GM21723 (cell line): ENCODE results near the gene CLIC1.
"Not testable (repeated sequence)": the region's sequence is repeated elsewhere in the genome, so short reads cannot be mapped to it uniquely, and the experiment has no call there.

Experiments
- ATAC-seq: cut with Tn5 transposase; IDR thresholded peaks from one replicate; pipeline ENCODE4 v1.9.1; 2021; ENCODE audit warnings: mild to moderate bottlenecking, moderate library complexity; ENCODE audit not compliant: unreplicated experiment

The CLIC1 gene

DNA sequence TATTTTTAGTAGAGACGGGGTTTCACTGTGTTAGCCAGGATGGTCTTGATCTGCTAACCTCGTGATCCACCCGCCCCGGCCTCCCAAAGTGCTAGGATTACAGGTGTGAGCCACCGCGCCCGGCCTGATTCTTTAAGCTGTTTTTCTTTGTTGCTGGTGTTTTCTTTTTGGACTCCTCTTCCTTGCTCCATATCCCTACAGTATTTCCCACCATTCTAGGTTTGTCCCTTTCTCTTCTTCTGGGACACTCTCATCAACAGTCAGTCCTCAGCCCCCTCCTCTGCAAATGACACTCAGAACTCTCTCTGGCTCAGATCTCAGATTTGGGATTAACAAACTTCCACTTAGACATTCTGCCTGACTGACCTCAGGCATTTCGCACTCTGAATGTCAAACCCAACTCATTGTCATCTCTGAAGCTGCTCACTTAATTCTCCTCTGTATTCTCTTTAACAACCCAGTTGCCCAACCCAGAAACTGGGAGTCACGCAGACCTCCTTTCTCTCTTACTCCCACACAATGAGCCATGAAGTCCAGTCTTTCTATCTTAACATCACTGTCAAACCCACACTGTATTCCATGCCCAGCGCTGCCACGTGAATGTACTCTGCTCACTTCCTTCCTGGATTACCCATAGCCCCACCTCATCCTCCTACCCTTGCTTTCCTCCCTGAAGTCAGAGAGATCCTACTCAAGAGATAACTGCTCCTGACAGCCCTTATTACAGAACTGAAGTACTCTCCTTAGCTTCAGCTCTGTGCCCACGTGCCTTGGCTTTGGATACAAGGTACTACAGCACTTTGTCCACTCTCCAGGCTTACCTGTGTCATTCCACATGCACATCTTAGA is 10.6 kb downstream of the CLIC1 start:
- no peak for ATAC-seq

DNA sequence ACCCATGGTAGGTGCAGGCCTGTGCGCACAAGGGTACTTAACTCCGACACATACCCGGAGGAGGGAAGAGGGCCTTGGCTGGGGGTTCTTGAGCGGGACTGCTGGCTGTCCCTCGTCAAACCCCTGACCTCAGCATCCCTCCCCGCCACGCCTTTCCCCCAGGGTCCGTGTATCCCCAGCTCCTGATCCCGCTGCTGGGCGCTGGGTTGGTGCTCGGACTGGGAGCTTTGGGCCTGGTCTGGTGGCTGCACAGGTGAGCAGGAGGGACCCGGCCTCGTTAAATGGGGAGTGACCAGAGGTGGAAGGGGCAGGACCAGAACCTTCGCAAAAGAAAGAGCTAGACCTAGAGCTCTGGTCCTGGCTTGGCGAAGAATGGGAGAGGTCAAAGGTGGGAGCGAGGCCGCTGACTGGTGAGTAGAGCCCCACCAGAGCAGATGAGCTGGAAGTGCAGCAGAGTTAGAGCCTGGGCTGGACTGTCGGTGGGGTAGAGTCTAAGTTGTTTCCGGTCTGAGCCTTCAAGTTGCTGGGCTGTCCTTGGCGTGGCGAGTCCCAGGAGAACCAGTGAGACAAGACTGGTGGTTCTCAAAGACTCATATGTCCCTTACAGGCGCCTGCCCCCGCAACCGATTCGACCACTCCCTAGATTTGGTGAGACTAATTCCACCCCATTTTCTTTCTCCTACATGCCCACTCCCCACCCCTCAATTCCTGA is 12.2 kb downstream of the CLIC1 start:
- no peak for ATAC-seq

DNA sequence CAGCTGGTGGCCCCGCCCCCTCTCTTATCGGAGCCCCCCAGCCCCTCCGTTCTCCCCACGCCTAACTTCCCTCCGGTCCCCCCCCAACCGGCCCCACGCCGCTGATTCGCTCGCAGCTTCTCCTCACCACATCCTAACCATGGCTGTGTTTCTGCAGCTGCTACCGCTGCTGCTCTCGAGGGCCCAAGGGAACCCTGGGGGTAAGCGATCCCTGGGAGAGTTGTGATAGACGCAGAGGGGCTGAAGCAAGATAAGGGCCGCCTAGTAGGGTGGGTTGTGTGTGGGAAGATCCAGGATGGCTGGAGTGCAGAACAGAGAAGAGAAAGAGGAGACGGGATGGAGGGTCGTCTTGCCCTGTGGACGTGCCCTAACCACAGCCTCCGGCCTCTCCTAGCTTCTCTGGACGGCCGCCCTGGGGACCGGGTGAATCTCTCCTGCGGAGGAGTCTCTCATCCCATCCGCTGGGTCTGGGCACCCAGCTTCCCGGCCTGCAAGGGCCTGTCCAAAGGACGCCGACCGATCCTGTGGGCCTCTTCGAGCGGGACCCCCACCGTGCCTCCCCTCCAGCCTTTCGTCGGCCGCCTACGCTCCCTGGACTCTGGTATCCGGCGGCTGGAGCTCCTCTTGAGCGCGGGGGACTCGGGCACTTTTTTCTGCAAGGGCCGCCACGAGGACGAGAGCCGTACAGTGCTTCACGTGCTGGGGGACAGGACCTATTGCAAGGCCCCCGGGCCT is 12.9 kb downstream of the CLIC1 start, which contains the start of gene MPIG6B:
TSS of gene MPIG6B (plus strand) at position 129 of the 735 bp plus-strand sequence. CDS start at position 140, 11 bp downstream.
- no peak for ATAC-seq

DNA sequence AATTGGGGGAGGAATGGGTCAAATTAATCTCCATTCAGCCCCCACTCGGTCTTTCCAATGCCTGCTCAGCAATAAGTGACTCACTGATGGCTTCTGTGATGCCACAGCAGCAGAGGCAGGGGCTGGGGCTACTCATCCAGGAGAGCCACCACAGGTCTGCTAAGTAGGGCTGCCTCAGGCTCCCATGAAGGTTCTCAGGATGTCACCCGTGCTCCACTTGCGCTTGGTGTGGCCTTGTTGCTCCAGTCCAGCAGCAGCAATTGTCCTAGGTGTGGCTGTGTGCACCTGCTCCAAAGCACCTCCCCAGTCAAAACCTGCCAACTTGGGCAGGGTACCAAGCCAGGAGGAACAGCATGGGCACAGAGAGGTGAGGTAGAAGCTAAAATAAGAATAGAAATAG is 14.2 kb downstream of the CLIC1 start:
- no peak for ATAC-seq

DNA sequence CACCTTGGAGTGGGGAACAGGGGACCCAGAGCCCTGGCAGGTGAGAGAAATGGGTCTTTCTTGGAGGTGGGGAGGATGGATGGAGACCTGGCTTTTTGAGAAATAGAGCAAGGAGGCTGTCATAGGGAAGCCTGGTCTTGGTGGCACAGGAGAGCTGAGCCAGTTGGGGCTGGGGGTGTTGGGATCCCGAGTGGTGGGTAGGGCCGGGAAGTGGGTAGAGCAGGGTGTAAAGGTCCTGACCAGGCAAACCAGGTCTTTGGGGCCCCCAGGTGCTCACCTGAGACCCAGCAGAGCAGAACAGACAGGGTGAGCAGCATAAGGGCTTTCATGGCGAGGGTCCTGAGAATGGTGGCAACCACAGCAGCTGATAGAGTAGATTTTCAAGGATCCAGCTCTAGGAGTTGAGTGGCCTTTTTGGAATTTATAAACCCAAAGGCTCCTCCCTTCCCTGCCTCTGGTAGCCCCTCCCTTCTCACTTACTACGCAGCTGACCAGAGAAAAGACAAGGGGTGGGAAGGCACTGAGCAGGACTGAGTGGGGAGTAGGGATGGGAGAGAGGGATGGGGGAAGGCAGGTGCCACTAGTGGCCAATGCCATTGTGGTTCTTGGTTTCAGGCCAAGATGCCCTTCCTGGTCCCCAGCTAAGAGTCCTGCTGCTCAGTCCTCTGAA is 14.8 kb downstream of the CLIC1 start, which contains the start of gene LY6G6C:
TSS of gene LY6G6C (minus strand) at position 396 of the 670 bp plus-strand sequence. CDS start at position 329, 67 bp downstream.
- ATAC-seq = no peak

DNA sequence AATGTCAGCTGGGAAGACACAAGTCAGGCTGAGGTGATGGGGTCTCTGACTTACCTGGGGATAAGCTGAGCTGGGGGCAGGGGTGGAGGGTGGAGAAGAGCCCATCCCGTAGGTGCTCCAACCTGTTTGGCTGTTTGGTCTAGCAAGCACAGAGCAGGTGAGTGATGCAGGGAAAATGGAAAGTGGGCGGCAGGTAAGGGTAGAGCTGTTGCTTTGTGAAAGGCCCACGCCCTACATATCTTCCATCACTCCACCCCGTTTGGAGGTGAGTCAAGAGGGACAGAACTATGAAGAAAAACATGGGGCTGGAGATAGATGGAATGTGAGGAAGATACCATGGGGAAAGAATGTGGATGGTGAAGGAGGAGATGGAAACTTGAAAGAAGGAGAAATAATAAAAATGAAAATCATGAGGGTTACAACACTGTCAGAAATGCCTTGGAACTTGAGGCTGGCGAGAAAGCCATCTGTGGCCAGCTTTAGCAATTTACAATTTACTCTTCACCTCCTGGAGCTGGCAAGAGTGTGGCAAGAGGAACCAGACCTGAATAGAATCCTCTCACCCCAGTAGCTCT is 16.0 kb downstream of the CLIC1 start:
- no peak for ATAC-seq

DNA sequence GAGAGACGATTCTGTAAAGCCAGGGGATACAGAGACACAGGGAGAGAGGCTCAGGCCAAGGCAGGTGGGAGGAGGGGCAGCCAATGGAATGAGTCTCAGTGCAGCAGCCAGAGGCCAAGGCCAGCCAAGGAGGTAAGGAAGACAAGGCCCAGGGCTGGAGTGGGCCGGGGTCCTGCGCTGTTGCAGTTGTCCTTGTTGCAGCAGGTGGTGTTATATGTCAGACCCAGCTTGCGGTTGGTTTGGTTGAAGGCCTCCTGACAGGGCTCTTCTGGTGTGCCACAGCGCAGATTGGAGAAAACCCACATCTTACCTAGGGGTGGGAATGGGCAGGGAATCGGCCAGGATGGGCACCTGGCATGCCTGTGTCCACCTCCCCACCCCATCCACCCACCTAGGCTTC is 17.3 kb downstream of the CLIC1 start:
- no peak for ATAC-seq

DNA sequence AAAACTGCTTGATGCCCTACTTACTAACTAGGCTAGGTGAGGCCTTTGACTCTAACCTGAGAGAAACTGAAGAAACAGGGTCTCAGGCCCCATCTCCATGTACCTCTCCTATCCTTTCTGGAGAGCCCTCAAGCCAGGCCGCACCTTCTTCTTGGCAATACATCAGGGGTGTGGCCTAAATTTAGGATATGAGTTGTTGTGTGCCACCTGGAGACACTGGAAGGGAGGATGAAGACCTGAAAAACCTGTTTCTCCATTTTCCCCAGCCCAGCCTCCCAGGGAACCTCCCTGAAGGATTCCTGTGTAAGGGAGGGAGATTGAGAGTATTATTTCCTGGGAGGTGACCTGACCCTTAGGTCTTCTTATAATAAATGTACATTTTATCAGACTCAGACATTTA is 18.1 kb downstream of the CLIC1 start:
- no peak for ATAC-seq

DNA sequence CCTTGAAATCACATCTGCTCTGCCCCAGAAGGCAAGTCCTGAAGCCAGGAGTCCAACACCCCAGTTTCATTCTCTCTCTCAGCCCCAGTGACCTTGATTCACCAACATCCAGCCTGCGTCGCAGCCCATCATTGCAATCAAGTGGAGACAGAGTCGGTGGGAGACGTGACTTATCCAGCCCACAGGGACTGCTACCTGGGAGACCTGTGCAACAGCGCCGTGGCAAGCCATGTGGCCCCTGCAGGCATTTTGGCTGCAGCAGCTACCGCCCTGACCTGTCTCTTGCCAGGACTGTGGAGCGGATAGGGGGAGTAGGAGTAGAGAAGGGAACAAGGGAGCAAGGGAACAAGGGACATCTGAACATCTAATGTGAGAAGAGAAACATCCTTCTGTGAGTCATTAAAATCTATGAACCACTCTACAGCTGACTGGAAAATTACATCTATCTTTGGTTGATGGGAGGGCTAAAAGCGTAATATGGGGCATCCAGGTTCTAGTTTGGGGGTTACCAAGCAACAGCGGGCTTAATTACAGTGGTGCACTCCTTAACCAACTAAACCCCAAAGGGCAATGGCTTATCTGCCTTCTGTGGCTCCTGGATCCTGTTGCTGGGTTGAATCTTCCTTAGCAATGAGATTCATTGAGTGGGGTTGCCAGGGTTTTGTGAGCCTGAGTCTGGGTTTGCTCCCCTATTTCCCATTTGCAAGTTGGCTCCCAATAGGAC is 18.7 kb downstream of the CLIC1 start:
- no peak for ATAC-seq

DNA sequence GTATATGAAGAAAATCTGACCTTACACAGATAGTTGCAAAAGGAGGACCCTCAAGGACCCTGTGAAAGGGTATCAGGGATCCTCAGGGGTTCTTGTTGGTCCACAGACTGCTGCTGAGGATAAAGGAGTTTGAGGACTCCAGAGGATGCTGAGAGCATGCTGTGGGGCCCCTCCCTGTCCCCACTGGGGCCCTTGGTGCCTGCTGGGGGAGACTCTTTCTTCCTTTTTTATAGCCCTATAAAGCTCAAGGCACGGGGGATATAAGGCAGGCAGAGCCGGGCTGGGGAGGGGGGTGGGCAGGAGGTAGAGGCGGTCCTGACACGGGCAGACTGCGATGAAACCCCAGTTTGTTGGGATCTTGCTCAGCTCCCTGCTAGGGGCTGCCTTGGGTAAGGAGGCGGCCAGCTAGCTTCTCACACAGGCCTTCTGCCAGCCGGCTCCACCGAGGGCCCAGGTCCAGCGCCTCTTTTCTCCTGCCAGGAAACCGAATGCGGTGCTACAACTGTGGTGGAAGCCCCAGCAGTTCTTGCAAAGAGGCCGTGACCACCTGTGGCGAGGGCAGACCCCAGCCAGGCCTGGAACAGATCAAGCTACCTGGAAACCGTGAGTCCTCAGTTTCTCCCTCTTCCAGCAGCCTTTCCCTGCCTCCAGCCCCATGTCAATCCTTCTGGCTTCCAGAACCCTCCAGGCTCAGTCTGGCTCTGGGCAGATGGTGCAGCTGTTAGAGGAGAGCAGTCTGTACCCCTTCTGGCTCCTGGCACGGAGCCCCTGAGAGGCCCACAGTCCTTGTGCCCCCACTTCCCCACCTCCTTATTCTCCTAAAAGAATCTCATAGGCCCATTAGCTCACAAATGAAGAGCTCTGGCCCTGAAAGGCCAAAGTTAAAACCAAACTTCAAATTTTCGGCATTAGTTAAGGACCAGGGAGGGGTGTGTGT is 21.0 kb downstream of the CLIC1 start, which contains the start of gene LY6G6D:
TSS of gene LY6G6D (plus strand) at position 327 of the 937 bp plus-strand sequence. CDS start at position 335, 8 bp downstream.
- no peak for ATAC-seq

DNA sequence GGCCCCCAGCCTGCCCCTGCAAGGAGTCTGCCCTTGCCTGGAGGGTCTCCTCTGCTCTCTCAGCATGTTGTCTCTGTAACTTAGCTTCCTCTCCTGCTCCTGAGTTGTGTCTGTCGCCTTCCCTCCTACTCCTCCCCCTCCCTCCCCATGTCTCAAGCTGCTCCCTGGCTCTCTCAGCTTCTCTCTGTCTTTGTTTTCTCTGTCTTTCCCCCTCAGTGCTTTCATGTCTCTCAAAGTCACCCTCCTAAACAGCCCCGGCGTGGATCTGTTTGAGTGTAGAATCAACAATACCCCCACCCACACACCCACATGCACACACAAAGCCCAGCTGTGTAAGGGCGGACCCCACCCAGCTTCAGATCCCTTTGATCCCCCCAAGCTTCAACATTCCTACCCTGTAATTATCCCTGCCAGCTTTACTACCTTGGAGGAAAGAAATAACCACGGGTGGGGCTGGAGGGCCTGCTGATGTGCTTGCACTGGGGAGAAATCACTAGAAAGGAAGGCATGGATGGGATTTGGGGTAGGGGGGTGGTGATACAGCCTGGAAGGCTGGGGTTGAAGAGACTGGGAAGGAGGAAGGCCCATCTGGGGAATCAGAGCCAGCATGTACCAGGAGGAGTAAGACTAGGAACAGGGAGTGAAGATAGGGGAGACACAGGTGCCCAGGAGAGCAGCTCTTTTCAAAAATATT is 22.2 kb downstream of the CLIC1 start:
- ATAC-seq = no peak

DNA sequence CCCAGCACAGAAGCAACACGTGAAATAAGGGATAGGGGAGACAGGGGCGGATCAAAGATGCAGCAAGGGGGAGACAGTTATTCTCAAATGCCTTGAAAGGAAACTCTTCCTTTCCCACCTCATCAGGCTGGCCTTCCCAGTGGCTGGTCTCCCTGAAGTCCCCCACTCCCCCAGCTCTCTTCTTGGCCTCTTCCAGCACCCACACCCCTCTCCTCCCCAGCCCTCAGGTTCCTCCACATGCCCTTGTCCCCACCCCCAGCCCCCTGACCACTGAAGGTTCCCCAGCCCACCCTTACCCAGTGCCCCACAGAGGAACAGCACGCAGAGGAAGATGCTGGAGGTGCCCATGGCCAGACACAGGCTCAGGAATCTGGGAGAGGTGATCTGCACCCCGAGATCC is 22.9 kb downstream of the CLIC1 start:
- no peak for ATAC-seq

DNA sequence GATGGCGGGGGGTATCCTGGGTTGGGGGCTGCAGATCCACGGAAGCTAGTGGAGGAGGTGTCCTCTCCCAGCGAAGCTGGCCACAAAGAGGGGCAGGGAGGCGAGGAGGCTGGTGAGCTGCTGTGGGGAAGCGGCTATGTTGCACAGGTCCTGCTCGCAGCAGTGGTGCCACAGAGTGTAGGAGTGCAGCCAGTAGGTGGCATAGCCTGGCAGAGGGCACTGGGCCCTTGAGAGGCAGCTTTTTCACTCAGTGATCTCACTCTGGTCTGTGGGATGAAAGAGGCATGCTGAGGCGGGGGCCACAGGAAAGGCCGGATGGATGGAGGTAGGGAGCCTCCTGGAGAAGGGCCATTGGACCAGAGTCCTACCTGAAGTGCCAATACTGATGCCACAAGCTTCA is 24.0 kb downstream of the CLIC1 start:
- ATAC-seq = no peak

DNA sequence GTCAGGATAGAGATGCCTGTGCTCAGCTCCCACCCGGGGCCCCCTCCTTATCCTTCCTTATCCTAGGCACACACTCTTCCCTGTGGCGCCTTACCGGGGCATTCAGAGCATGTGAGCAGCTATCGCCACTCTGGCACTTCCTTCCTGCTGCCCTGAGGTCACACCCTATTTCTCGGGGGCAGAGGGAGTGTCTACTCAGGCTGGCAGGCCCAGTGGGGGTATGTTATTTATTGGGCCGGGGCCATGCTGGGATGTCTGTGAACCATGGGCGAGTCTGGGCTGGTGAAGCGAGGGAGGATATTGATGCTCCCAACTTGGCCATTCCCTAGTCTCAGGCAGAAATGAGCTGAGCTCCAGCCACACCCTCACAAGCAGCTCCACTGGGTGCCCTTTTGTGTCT is 25.1 kb downstream of the CLIC1 start:
- no peak for ATAC-seq

DNA sequence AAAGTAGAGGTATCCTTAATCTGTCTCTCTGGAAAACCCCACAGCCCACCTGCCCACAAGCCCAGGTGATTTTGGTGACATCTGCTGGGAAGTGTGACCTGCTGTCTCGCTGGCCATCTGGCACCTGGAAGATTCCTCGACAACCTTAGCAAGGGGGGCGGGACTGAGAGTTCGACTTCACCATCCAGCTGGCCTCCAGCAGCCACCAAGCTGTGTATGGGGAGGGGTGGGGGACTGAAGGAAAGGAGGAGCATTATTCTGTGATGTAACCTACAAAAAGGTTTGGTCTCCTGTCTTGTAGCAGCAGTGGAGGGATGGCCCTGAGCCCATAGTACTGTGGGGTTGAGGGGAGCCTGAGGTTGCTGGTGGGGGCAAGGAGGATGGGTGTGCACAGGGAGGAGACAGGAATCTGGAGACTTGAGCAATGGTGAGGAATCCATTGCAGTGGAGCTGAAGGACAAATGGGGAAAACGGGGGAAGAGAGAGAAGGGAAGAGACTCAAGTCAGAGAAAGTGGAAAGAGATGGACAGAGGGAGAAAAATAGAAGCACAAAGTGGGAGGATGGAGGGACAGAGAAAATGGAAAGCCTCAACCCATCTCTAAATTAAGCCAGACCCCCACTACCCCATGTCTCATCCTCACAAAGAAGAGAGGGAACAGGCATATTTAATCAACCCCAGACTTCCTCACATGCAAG is 25.7 kb downstream of the CLIC1 start:
- ATAC-seq = no peak

DNA sequence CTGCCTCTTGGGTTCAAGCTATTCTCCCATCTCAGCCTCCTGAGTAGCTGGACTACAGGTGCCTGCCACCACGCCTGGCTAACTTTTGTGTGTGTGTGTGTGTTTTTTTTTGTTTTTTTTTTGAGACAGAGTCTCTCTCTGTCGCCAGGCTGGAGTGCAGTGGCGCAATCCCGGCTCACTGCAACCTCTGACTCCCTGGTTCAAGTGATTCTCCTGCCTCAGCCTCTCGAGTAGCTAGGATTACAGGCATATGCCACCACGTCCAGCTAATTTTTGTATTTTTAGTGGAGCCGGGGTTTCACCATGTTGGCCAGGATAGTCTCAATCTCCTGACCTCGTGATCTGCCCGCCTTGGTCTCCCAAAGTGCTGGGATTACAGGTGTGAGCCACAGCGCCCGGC is 27.2 kb downstream of the CLIC1 start:
- ATAC-seq = not testable (repeated sequence)

DNA sequence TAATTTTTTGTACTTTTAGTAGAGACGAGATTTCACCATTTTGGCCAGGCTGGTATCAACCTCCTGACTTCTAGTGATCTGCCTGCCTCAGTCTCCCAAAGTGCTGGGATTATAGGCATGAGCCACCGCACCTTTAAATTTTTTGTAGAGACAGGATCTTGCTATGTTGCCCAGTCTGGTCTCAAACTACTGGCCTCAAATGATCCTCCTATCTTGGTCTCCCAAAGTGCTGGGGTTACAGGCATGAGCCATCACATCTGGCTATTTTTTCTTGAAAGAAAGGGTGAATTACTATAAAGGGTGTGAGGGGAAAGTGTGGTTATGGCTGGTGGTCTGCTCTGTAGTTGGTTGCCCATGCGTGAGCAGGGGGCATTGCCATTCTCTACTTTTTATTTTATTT is 28.1 kb downstream of the CLIC1 start:
- no peak for ATAC-seq
